Caco-2 (cell line): ENCODE results near the gene IRF7. TPM values are rescaled to one million over a fixed set of nuclear protein-coding genes. Genes with fewer than 3 reads are reported as not detected.
A peak's percentile ranks its signal among the peaks of the same experiment; 100 is the strongest.

Source experiments
- BruUV-seq: library from RNA; stranded (reverse); fragments of 400-500 nt; replicated peaks from 2 replicates; lab custom pipeline; 2021; lab: Mats Ljungman, UMichigan
- CTCF ChIA-PET: fragments of 300-600 bp; sonication (Branson Sonifier 250); formaldehyde crosslinking; loops from one replicate; lab custom pipeline; 2022; ENCODE audit warnings: antibody characterized with exemption; lab: Charles Lee
- POLR2A ChIA-PET: fragments of 300-600 bp; sonication (Branson Sonifier 250); formaldehyde crosslinking; loops from one replicate; lab custom pipeline; 2022; ENCODE audit warnings: antibody characterized with exemption; lab: Charles Lee
- DNase-seq, 2 experiments: peaks; one replicate each; pipeline versions ENCODE4 v3.0.0 to v3.0.0-alpha.2; 2020 to 2022
- H3K27me3 ChIP-seq: replicated peaks from 2 replicates; pipeline ENCODE4 v1.6.0; 2011; ENCODE audit warnings: low read length; ENCODE audit not compliant: control insufficient read depth, insufficient read depth
- H3K36me3 ChIP-seq: 2 replicates; pipeline ENCODE4 v1.5.1; 2011; ENCODE audit warnings: low read length; ENCODE audit not compliant: control insufficient read depth, insufficient read depth
- H3K4me1 ChIP-seq: fragments of 250-450 bp; sonication (Bioruptor Pico); 2 replicates; pipeline ENCODE4 v1.5.1; 2020; ENCODE audit warnings: mild to moderate bottlenecking
- H3K4me3 ChIP-seq: 2 replicates; pipeline ENCODE4 v1.5.1; 2011; ENCODE audit warnings: low read depth, mild to moderate bottlenecking, control low read depth, low read length
- H3K9me3 ChIP-seq: fragments of 250-450 bp; sonication (Bioruptor Pico); 2 replicates; pipeline ENCODE4 v1.5.1; 2020; ENCODE audit warnings: mild to moderate bottlenecking, moderate library complexity
- H3K27ac Mint-ChIP-seq: one replicate; pipeline ENCODE4 v1.8.0; 2022; ENCODE audit warnings: mixed read lengths; ENCODE audit not compliant: unreplicated experiment
- H3K27me3 Mint-ChIP-seq: one replicate; pipeline ENCODE4 v1.8.0; 2022; ENCODE audit warnings: mixed read lengths; ENCODE audit not compliant: insufficient read depth, unreplicated experiment
- H3K36me3 Mint-ChIP-seq: one replicate; pipeline ENCODE4 v1.8.0; 2022; ENCODE audit warnings: mild to moderate bottlenecking, mixed read lengths; ENCODE audit not compliant: insufficient read depth, unreplicated experiment
- H3K4me1 Mint-ChIP-seq: one replicate; pipeline ENCODE4 v1.8.0; 2022; ENCODE audit warnings: low read depth, mixed read lengths; ENCODE audit not compliant: unreplicated experiment
- H3K4me3 Mint-ChIP-seq: one replicate; pipeline ENCODE4 v1.8.0; 2022; ENCODE audit warnings: mild to moderate bottlenecking, moderate library complexity, mixed read lengths; ENCODE audit not compliant: unreplicated experiment
- H3K9me3 Mint-ChIP-seq: one replicate; pipeline ENCODE4 v1.8.0; 2022; ENCODE audit warnings: mixed read lengths; ENCODE audit not compliant: unreplicated experiment
- CTCF ChIP-seq, 2 experiments: fragments of 200-600 bp in 1 of 2; IDR thresholded peaks; 1 replicate in 1 of 2; 2 replicates in 1 of 2; pipeline versions ENCODE4 v1.5.1 to v1.8.0; 2011 to 2022; ENCODE audit warnings: antibody characterized with exemption in 1 of 2, control low read depth in 1 of 2, inconsistent platforms in 1 of 2, low read depth in 1 of 2, low read length in 1 of 2, mild to moderate bottlenecking in 1 of 2, moderate library complexity in 1 of 2; ENCODE audit not compliant: insufficient read depth in 1 of 2, severe bottlenecking in 1 of 2, unreplicated experiment in 1 of 2
- intact Hi-C: fragments of 100-400 bp; cut with micrococcal nuclease; formaldehyde crosslinking; loops from one replicate; pipeline ENCODE4 v1.10.0; 2022; ENCODE audit not compliant: unreplicated experiment
- total RNA-seq: library from RNA; stranded (reverse); gene quantifications from 2 replicates; pipeline ENCODE4 v1.2.3, GENCODE V29; 2022

Gene IRF7
- total RNA-seq, 1 experiment from 2014 or later = 27.2 TPM

GRCh38 chr11:662689-663274 is 47.0 kb upstream of the IRF7 start:
- BruUV-seq = no TSS peak
- no peak overlapping the region for H3K4me3 Mint-ChIP-seq
- DNase-seq = peak in 1 of 2 experiments; percentile 65
- peak; percentile 72 to 78 for TF ChIP-seq CTCF (IDR thresholded peaks at IDR 0.05; ENCODE audit: insufficient read depth in 1 of 2, low read depth in 1 of 2, low read length in 1 of 2, severe bottlenecking in 1 of 2, unreplicated experiment in 1 of 2)
- Histone ChIP-seq H3K4me1 (no peaks in the 10 kb centered on the region), H3K27me3 (no peaks in the 10 kb centered on the region), H3K4me3 (no peak overlapping the region), H3K9me3 (no peaks in the 10 kb centered on the region), H3K36me3 (peaks cover 2% of the 10 kb centered on the region)
- intact Hi-C loops = loop anchor here (1.0 kb wide), 1 partner anchor 61 kb away; no protein-coding TSS in a partner anchor
- H3K27me3 Mint-ChIP-seq = no peaks in the 10 kb centered on the region
- H3K4me1 Mint-ChIP-seq = no peaks in the 10 kb centered on the region
- H3K27ac Mint-ChIP-seq = no peak overlapping the region
- CTCF ChIA-PET = no interaction called here
- POLR2A ChIA-PET = no interaction called here
- no peaks in the 10 kb centered on the region for H3K9me3 Mint-ChIP-seq
- peaks cover 67% of the 10 kb centered on the region for H3K36me3 Mint-ChIP-seq

- peaks cover 5% of the 10 kb centered on the region for H3K4me1 Mint-ChIP-seq
- CTCF ChIA-PET = no interaction called here
- BruUV-seq = no TSS peak
- H3K27ac Mint-ChIP-seq = no peak overlapping the region
- no peak for DNase-seq
- H3K27me3 ChIP-seq = no peaks in the 10 kb centered on the region
- no peak overlapping the region for H3K4me3 ChIP-seq
- H3K4me1 ChIP-seq = no peaks in the 10 kb centered on the region
- H3K36me3 ChIP-seq = peaks cover 3% of the 10 kb centered on the region
- intact Hi-C loops = no loop called here
- H3K4me3 Mint-ChIP-seq = no peak overlapping the region
- H3K9me3 Mint-ChIP-seq = no peaks in the 10 kb centered on the region
- no peaks in the 10 kb centered on the region for H3K27me3 Mint-ChIP-seq
- no peak for TF ChIP-seq CTCF (IDR thresholded peaks at IDR 0.05; ENCODE audit: insufficient read depth in 1 of 2, low read depth in 1 of 2, low read length in 1 of 2, severe bottlenecking in 1 of 2, unreplicated experiment in 1 of 2)
- no peaks in the 10 kb centered on the region for H3K9me3 ChIP-seq
- POLR2A ChIA-PET = no interaction called here
- peaks cover 59% of the 10 kb centered on the region for H3K36me3 Mint-ChIP-seq
Measured at GRCh38 chr11:660681-661444, 45.1 kb upstream of the IRF7 start.

GRCh38 chr11:660281-660680 is 44.5 kb upstream of the IRF7 start:
- H3K9me3 Mint-ChIP-seq = no peaks in the 10 kb centered on the region
- H3K4me3 ChIP-seq = no peak overlapping the region
- ChIA-PET POLR2A (no interaction called here), CTCF (no interaction called here)
- H3K4me1 Mint-ChIP-seq = peaks cover 5% of the 10 kb centered on the region
- BruUV-seq = no TSS peak
- H3K36me3 Mint-ChIP-seq = peaks cover 57% of the 10 kb centered on the region
- TF ChIP-seq CTCF (IDR thresholded peaks at IDR 0.05; ENCODE audit: insufficient read depth in 1 of 2, low read depth in 1 of 2, low read length in 1 of 2, severe bottlenecking in 1 of 2, unreplicated experiment in 1 of 2) = no peak
- intact Hi-C loops = no loop called here
- no peaks in the 10 kb centered on the region for H3K9me3 ChIP-seq
- peaks cover 3% of the 10 kb centered on the region for H3K36me3 ChIP-seq
- DNase-seq = no peak
- no peaks in the 10 kb centered on the region for H3K27me3 Mint-ChIP-seq
- peaks cover 2% of the 10 kb centered on the region for H3K4me1 ChIP-seq
- no peaks in the 10 kb centered on the region for H3K27me3 ChIP-seq
- no peak overlapping the region for H3K27ac Mint-ChIP-seq
- H3K4me3 Mint-ChIP-seq = no peak overlapping the region
